ENCODE results near the gene DNAJC5.
"Not testable (repeated sequence)": the region's sequence is repeated elsewhere in the genome, so short reads cannot be mapped to it uniquely, and the experiment has no call there.

Gene DNAJC5

DNA sequence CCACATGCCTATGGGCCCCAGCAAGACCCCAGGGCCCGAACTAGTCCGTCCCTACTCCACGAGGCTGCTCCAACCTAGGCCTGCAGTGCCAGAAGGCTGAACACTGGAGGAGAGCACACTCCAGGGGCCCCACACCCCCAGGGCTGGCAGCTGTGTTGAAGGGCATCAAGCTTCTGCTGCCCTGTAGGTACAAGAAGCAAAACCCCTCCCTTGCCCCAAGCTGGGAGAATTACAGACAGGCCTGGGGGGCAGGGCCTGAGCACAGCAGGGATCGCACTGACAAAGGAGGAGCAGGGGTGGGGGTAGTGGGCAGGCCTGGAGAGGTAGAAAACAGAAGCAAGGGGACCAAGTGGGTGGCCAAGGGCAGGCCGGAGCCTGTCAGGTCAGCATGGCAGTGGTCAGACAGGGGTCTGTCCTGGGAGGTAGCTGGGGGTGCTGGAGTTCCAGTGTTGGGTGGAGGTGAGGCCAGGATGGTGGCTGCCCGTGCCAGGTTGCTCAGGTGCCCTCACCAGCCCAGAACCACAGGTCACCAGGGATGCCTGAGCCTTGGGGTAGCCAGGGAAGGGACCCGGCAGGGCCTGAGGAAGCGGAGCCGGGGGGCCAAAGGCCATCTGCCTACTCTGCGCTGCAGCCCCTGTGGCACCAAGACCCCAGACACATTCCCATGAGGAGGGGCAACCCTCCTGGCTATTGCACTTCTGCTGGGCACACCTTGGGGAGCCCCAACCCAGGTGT lies 64.2 kb downstream of the DNAJC5 start:
- TF ChIP-seq, protein P1, sequence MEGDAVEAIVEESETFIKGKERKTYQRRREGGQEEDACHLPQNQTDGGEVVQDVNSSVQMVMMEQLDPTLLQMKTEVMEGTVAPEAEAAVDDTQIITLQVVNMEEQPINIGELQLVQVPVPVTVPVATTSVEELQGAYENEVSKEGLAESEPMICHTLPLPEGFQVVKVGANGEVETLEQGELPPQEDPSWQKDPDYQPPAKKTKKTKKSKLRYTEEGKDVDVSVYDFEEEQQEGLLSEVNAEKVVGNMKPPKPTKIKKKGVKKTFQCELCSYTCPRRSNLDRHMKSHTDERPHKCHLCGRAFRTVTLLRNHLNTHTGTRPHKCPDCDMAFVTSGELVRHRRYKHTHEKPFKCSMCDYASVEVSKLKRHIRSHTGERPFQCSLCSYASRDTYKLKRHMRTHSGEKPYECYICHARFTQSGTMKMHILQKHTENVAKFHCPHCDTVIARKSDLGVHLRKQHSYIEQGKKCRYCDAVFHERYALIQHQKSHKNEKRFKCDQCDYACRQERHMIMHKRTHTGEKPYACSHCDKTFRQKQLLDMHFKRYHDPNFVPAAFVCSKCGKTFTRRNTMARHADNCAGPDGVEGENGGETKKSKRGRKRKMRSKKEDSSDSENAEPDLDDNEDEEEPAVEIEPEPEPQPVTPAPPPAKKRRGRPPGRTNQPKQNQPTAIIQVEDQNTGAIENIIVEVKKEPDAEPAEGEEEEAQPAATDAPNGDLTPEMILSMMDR (conservative IDR thresholded peaks at IDR 0.05; ENCODE audit: low read depth, low read length) = no peak
- H3K4me3 ChIP-seq (ENCODE audit: low read depth, low read length) = no peak overlapping the region
- no peak for DNase-seq (ENCODE audit: low read depth)

DNA sequence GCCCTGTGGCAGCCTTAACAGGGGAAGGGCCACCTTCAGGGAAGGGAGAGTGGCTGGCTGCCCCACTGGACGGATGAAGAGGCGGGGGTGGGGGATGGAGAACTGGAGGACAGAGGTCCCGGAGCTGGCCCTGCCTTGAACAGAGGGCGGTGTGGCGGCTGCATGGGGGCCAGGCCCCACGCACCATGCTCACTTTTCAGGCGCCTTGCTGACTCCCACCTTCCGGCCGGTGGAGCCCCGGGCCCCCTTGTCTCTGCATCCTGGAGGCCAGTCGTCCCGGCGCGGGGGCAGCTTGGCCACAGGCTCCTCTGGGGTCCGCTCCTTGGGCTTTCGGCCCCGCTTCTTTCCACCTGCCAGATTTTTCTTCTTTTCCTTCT lies 64.8 kb downstream of the DNAJC5 start:
- TF ChIP-seq, protein P1 (conservative IDR thresholded peaks at IDR 0.05; ENCODE audit: low read depth, low read length) = no peak

DNA sequence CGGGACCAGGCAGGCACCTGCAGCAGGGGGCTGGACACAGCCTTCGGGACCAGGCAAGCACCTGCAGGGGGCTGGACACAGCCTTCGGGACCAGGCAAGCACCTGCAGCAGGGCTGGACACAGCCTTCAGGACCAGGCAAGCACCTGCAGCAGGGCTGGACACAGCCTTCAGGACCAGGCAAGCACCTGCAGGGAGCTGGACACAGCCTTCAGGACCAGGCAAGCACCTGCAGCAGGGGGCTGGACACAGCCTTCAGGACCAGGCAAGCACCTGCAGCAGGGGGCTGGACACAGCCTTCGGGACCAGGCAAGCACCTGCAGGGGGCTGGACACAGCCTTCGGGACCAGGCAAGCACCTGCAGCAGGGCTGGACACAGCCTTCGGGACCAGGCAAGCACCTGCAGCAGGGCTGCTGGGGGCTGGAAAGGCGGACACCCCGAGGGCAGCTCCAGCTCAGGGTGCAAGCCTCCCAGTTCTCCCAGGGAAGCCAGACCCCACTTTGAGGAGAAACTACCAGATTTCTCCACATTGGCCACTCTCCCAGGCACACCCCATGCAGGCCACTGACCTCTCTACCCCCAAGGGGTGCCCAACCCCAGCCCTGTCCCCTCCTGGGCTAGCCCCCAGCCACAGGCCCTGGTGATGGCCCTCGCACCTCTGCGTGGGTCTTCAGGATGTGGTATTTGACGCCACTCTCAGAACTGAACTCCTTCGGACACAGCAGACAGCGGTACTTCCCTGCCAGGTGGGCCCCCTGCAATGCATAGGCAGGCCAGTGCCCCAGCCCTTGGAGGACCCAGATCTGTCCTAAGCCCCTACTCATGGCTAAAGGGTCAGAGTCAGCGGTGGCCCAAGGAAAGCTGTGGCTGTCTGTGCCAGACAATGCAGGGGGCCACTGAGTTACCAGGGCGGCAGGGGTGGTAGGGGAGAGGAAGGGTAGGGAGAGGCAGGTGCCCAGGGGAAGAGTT lies 66.0 kb downstream of the DNAJC5 start:
- DNase-seq (ENCODE audit: low read depth); H3K4me3 ChIP-seq (ENCODE audit: low read depth, low read length): not testable (repeated sequence)

More for the DNA sequence above, 64.8 kb downstream of the DNAJC5 start:
- H3K4me3 ChIP-seq (ENCODE audit: low read depth, low read length) = no peak overlapping the region
- no peak for DNase-seq (ENCODE audit: low read depth)

DNA sequence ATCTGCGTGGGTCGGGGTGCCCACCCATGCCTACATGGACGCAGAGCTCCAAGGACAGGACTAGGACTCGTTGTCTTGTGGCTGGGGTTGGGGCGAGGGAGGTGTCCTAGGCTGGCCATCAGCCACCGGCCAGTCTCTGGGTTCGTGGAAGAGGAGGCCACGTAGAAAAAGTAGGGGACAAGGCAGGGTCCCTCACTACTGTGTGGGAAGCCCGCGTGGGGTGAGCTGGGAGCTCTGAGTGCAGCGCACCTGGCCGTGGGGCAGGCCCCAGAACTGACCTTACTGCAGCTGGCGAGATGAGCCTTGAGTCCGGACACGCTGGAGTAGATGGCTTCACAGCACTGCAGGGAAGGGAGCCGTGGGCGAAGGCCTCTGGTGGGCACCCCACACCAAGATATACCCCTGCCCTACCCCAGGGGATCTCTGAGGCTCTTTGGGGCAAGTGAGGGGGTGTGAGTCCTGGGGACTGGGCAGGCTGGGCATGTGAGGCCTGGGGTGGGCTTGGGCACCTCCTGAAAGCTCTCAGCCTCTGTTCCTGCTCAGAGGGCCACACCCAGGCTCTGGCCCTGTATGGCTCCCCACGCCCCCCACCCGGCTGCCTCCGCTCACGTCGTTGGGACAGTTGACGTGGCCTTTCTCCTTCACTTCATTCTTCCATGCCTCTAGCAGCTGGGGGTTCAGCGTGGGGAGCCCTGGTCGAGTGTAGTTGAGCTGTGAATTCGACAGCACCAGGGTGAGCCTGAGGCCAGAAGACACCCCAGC lies 66.9 kb downstream of the DNAJC5 start:
- TF ChIP-seq, protein P1 (conservative IDR thresholded peaks at IDR 0.05; ENCODE audit: low read depth, low read length) = no peak
- DNase-seq (ENCODE audit: low read depth) = no peak
- no peak overlapping the region for H3K4me3 ChIP-seq (ENCODE audit: low read depth, low read length)

DNA sequence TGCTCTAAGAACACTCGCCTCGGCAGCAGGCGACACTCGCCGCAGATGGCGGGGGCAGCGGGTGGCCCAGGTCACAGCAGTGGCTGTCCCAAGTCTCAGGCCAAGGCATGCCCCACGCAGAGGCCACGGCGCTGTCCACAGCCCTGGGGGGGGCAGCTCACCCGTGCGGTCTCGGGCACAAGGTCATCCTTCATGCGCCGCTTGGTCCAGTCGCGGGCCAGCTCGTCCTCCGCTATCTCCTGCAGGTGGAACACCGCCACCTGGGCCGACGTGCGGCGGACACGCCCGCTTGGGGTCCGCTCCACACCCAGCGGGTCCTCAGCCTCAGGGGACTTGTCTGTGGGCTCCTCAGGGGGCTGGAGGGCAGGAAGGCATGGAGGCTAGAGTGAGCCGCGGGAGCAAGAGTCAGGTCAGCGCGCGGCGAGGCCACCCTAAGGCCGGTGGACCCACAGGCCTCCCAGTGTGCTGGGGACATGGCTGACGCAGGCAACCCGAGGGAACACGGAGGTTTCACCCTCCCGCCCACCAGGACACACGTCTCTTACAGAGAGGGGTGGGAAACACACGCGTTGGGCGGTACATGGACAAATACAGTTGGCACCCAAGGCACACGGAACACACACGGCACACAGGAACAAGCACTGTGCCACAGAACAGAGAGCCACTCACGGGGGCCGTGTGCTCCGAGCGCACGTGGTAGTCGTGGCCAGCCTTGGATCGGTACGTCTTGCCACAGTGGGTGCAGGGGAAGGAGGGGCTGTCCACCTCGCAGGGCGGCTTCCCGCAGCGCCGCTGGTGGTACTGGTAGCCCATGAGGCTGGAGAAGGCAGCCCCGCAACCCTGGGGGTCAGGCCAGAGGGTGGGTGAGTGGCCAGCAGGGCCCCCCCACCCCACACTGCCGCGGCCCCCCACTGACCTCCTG lies 67.8 kb downstream of the DNAJC5 start:
- no peak for DNase-seq (ENCODE audit: low read depth)
- TF ChIP-seq, protein P1 (conservative IDR thresholded peaks at IDR 0.05; ENCODE audit: low read depth, low read length) = no peak
- H3K4me3 ChIP-seq (ENCODE audit: low read depth, low read length) = no peak overlapping the region

DNA sequence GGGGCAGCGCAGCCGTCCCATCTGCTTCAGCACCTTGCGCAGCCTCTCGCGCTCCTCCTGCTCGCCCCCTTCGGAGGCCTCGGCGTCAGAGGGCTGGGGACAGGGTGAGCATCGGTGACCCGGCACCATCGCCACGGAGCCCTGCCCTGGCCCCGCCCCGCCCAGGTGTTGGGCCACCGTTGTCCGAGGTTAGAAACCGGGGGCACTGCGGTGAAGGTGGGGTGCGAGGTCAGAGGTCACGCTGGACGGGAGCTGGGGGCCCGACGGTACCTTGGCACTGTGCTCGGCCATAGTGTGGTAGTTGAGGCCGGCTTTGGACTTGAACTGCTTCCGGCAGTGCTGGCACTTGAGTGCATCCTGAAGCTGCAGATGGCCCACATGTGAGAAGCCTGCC lies 68.4 kb downstream of the DNAJC5 start:
- TF ChIP-seq, protein P1 (conservative IDR thresholded peaks at IDR 0.05; ENCODE audit: low read depth, low read length) = no peak
- no peak for DNase-seq (ENCODE audit: low read depth)
- H3K4me3 ChIP-seq (ENCODE audit: low read depth, low read length) = no peak overlapping the region
